Activated naive CD4-positive, alpha-beta T cell treated with anti-CD3 and anti-CD28 coated beads, Interleukin-2, amount 50 U/mL, for 24 hours (primary cell): ENCODE measurements around the gene STH.
"Not testable (repeated sequence)": the region's sequence is repeated elsewhere in the genome, so short reads cannot be mapped to it uniquely, and the experiment has no call there.

Experiments used
- H3K27ac Mint-ChIP-seq: one replicate; pipeline ENCODE4 v1.8.0; 2021; ENCODE audit warnings: mild to moderate bottlenecking, mixed read lengths
- H3K27me3 Mint-ChIP-seq: one replicate; pipeline ENCODE4 v1.8.0; 2021; ENCODE audit warnings: mixed read lengths
- H3K36me3 Mint-ChIP-seq: one replicate; pipeline ENCODE4 v1.8.0; 2021; ENCODE audit warnings: mixed read lengths
- H3K4me1 Mint-ChIP-seq: one replicate; pipeline ENCODE4 v1.8.0; 2021; ENCODE audit warnings: mixed read lengths
- H3K4me3 Mint-ChIP-seq: one replicate; pipeline ENCODE4 v1.8.0; 2021; ENCODE audit warnings: mild to moderate bottlenecking, mixed read lengths
- H3K9me3 Mint-ChIP-seq: one replicate; pipeline ENCODE4 v1.8.0; 2021; ENCODE audit warnings: mixed read lengths

The STH gene, protein sequence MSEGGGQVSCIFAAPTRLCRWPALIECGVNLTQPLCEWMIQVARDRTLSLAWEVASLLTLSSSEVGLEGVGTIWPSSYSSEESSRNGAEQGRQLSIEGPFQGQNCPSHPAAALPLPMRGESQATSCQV

DNA sequence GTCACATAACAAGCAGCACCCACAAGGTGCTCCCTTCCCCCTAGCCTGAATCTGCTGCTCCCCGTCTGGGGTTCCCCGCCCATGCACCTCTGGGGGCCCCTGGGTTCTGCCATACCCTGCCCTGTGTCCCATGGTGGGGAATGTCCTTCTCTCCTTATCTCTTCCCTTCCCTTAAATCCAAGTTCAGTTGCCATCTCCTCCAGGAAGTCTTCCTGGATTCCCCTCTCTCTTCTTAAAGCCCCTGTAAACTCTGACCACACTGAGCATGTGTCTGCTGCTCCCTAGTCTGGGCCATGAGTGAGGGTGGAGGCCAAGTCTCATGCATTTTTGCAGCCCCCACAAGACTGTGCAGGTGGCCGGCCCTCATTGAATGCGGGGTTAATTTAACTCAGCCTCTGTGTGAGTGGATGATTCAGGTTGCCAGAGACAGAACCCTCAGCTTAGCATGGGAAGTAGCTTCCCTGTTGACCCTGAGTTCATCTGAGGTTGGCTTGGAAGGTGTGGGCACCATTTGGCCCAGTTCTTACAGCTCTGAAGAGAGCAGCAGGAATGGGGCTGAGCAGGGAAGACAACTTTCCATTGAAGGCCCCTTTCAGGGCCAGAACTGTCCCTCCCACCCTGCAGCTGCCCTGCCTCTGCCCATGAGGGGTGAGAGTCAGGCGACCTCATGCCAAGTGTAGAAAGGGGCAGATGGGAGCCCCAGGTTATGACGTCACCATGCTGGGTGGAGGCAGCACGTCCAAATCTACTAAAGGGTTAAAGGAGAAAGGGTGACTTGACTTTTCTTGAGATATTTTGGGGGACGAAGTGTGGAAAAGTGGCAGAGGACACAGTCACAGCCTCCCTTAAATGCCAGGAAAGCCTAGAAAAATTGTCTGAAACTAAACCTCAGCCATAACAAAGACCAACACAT, at the start of gene STH:
Gene STH (plus strand): TSS at position 264 of the 913 bp plus-strand sequence. CDS start 30 bp downstream, at position 294.
- Mint-ChIP-seq H3K27ac (no peak within 1 kb of the TSS), H3K9me3 (no peaks in the 10 kb centered on the region), H3K4me1 (no peaks in the 10 kb centered on the region), H3K27me3 (no peaks in the 10 kb centered on the region), H3K36me3 (no peaks in the 10 kb centered on the region), H3K4me3 (no peak within 1 kb of the TSS)

- H3K27ac Mint-ChIP-seq: no peak overlapping the region
- H3K4me1 Mint-ChIP-seq: no peaks in the 10 kb centered on the region
- H3K27me3 Mint-ChIP-seq: peaks cover 14% of the 10 kb centered on the region
- H3K36me3 Mint-ChIP-seq: no peaks in the 10 kb centered on the region
- H3K9me3 Mint-ChIP-seq: no peaks in the 10 kb centered on the region
- no peak overlapping the region for H3K4me3 Mint-ChIP-seq
Measured at GRCh38 chr17:45949755-45950320, 49.2 kb upstream of the STH start.

GRCh38 chr17:45950888-45951287, 48.2 kb upstream of the STH start:
- no peak overlapping the region for H3K4me3 Mint-ChIP-seq
- no peaks in the 10 kb centered on the region for H3K9me3 Mint-ChIP-seq
- no peaks in the 10 kb centered on the region for H3K36me3 Mint-ChIP-seq
- H3K27me3 Mint-ChIP-seq: peaks cover 14% of the 10 kb centered on the region
- no peak overlapping the region for H3K27ac Mint-ChIP-seq
- no peaks in the 10 kb centered on the region for H3K4me1 Mint-ChIP-seq

- Mint-ChIP-seq H3K4me1 (no peaks in the 10 kb centered on the region), H3K4me3 (no peak overlapping the region), H3K9me3 (no peaks in the 10 kb centered on the region), H3K27ac (no peak overlapping the region), H3K27me3 (peaks cover 14% of the 10 kb centered on the region), H3K36me3 (no peaks in the 10 kb centered on the region)
Measured at GRCh38 chr17:45951403-45951802, 47.6 kb upstream of the STH start.

GRCh38 chr17:45951941-45952340, 47.1 kb upstream of the STH start:
- peaks cover 14% of the 10 kb centered on the region for H3K27me3 Mint-ChIP-seq
- H3K9me3 Mint-ChIP-seq: no peaks in the 10 kb centered on the region
- H3K4me1 Mint-ChIP-seq: no peaks in the 10 kb centered on the region
- H3K4me3 Mint-ChIP-seq: no peak overlapping the region
- no peaks in the 10 kb centered on the region for H3K36me3 Mint-ChIP-seq
- H3K27ac Mint-ChIP-seq: no peak overlapping the region

DNA sequence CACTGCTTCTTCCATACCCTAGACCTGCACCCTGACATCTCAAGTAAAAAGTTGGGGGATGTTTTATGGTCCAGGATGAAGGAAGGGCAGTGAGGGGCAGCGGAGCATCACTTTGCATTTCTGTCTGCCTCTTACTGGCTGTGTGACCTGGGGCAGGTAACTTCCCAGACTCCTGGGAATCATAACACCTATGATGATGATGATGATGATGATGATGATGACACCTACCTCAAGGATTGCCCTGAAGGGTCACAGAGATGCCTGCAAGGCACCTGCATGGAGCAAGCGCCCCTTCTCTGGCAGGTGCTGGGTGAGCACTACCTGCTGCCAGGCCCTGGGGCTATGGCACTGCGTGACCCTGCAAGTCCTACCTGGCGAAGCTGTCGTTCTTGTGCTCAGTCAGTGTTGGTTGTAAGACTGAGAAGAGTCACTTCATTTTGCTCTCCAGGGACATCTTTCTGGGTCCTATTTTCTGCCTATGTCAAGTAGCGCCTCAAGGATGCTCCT, 46.2 kb upstream of the STH start:
- Mint-ChIP-seq H3K27me3 (peaks cover 14% of the 10 kb centered on the region), H3K36me3 (no peaks in the 10 kb centered on the region), H3K9me3 (no peaks in the 10 kb centered on the region), H3K27ac (no peak overlapping the region), H3K4me1 (no peaks in the 10 kb centered on the region), H3K4me3 (no peak overlapping the region)

- Mint-ChIP-seq H3K27me3 (peaks cover 14% of the 10 kb centered on the region), H3K9me3 (no peaks in the 10 kb centered on the region), H3K4me3 (no peak overlapping the region), H3K27ac (no peak overlapping the region), H3K4me1 (no peaks in the 10 kb centered on the region), H3K36me3 (no peaks in the 10 kb centered on the region)
Measured at GRCh38 chr17:45953561-45953960, 45.5 kb upstream of the STH start.

DNA sequence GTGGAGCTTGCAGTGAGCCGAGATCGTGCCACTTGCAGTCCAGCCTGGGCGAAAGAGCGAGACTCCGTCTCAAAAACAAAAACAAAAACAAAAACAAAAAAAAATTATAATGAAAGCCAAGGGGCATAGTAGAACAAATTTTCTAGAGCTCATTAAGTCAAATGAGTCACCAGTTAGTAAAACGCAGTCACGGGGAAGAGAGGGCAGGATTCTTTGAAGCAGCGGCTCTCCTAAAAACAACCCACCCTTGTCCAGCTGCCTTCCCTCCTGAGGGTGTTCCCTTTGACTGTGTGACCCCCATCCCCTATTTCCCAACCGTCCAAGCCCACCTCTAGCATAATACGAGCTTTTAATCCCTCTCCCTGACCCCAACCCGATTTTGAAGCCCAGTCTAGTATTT, 44.1 kb upstream of the STH start:
- no peaks in the 10 kb centered on the region for H3K4me1 Mint-ChIP-seq
- no peaks in the 10 kb centered on the region for H3K9me3 Mint-ChIP-seq
- H3K4me3 Mint-ChIP-seq: no peak overlapping the region
- H3K36me3 Mint-ChIP-seq: no peaks in the 10 kb centered on the region
- no peak overlapping the region for H3K27ac Mint-ChIP-seq
- peaks cover 9% of the 10 kb centered on the region for H3K27me3 Mint-ChIP-seq

DNA sequence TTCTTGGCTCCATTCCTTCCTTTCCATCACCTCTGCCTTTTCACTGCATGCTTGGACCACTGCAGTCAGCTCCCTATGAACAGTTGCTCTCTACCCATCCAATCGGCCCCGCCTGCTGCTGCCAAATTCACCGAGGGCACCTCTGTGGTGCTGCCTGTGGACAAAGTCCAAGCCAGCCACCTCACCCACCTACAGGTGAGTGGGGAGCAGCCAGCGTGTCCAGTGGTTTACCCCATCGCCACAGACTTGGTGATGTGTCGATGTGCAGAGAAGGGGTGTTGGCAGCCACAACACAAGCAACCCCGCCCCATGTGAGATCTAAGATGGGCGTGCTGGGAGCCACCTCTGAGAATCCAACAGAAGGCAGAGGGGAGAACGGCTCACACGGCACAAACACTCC, 43.7 kb upstream of the STH start:
- no peak overlapping the region for H3K4me3 Mint-ChIP-seq
- H3K27me3 Mint-ChIP-seq: peaks cover 9% of the 10 kb centered on the region
- no peak overlapping the region for H3K27ac Mint-ChIP-seq
- no peaks in the 10 kb centered on the region for H3K4me1 Mint-ChIP-seq
- H3K9me3 Mint-ChIP-seq: no peaks in the 10 kb centered on the region
- no peaks in the 10 kb centered on the region for H3K36me3 Mint-ChIP-seq

GRCh38 chr17:45956090-45956489, 43.0 kb upstream of the STH start:
- no peaks in the 10 kb centered on the region for H3K9me3 Mint-ChIP-seq
- peaks cover 3% of the 10 kb centered on the region for H3K27me3 Mint-ChIP-seq
- no peak overlapping the region for H3K27ac Mint-ChIP-seq
- H3K36me3 Mint-ChIP-seq: no peaks in the 10 kb centered on the region
- no peak overlapping the region for H3K4me3 Mint-ChIP-seq
- H3K4me1 Mint-ChIP-seq: no peaks in the 10 kb centered on the region

GRCh38 chr17:45956746-45957145, 42.3 kb upstream of the STH start:
- not testable (repeated sequence) for H3K36me3 Mint-ChIP-seq, H3K27ac Mint-ChIP-seq, H3K27me3 Mint-ChIP-seq, H3K4me1 Mint-ChIP-seq, H3K9me3 Mint-ChIP-seq, H3K4me3 Mint-ChIP-seq

- H3K27me3 Mint-ChIP-seq: no peaks in the 10 kb centered on the region
- H3K36me3 Mint-ChIP-seq: no peaks in the 10 kb centered on the region
- H3K9me3 Mint-ChIP-seq: no peaks in the 10 kb centered on the region
- H3K27ac Mint-ChIP-seq: no peak overlapping the region
- no peaks in the 10 kb centered on the region for H3K4me1 Mint-ChIP-seq
- no peak overlapping the region for H3K4me3 Mint-ChIP-seq
Measured at GRCh38 chr17:45958307-45958706, 40.7 kb upstream of the STH start.

GRCh38 chr17:45958994-45959665, 39.9 kb upstream of the STH start:
- no peaks in the 10 kb centered on the region for H3K9me3 Mint-ChIP-seq
- no peaks in the 10 kb centered on the region for H3K4me1 Mint-ChIP-seq
- H3K27me3 Mint-ChIP-seq: no peaks in the 10 kb centered on the region
- no peak overlapping the region for H3K27ac Mint-ChIP-seq
- H3K36me3 Mint-ChIP-seq: no peaks in the 10 kb centered on the region
- no peak overlapping the region for H3K4me3 Mint-ChIP-seq

DNA sequence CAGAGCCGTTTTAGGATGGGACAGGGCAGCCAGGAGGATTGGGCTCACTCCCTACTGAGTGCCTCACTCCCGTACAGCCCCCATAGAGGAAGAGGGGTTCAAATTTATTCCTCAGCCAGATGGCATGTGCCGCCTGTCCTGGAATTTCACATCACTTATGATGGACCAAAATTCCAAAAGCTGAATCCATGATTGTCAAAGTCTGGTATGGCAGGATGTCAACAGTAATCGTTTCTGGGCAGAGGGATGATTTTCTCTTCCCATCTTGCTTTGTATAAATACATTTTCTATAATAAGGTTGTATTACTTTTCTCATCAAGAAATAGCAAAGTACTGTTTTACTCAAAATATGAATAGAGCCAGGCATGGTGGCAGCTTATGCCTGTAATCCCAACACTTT, 38.7 kb upstream of the STH start:
- Mint-ChIP-seq H3K9me3 (no peaks in the 10 kb centered on the region), H3K36me3 (no peaks in the 10 kb centered on the region), H3K27ac (no peak overlapping the region), H3K4me3 (no peak overlapping the region), H3K4me1 (no peaks in the 10 kb centered on the region), H3K27me3 (no peaks in the 10 kb centered on the region)

- no peak overlapping the region for H3K4me3 Mint-ChIP-seq
- H3K36me3 Mint-ChIP-seq: no peaks in the 10 kb centered on the region
- H3K9me3 Mint-ChIP-seq: no peaks in the 10 kb centered on the region
- H3K27ac Mint-ChIP-seq: no peak overlapping the region
- no peaks in the 10 kb centered on the region for H3K27me3 Mint-ChIP-seq
- no peaks in the 10 kb centered on the region for H3K4me1 Mint-ChIP-seq
Measured at GRCh38 chr17:45961206-45961605, 37.8 kb upstream of the STH start.
